Mononuclear cell (primary cell): ENCODE results near the gene OR10H4. TPM values are rescaled to one million over a fixed set of nuclear protein-coding genes. Genes with fewer than 3 reads are reported as not detected.
"Not testable (repeated sequence)": the region's sequence is repeated elsewhere in the genome, so short reads cannot be mapped to it uniquely, and the experiment has no call there.

ENCODE experiments used
- H3K27me3 ChIP-seq: 2 replicates; pipeline ENCODE4 v1.6.0; 2011; ENCODE audit warnings: low read length, control low read depth; ENCODE audit not compliant: insufficient read depth
- H3K4me1 ChIP-seq: 2 replicates; pipeline ENCODE4 v1.5.1; 2011; ENCODE audit warnings: mild to moderate bottlenecking, low read length, control low read depth; ENCODE audit not compliant: insufficient read depth
- H3K4me3 ChIP-seq: 2 replicates; pipeline ENCODE4 v1.5.1; 2011; ENCODE audit warnings: mild to moderate bottlenecking, low read length, moderate library complexity
- H3K9me3 ChIP-seq: 2 replicates; pipeline ENCODE4 v1.5.1; 2011; ENCODE audit warnings: low read depth, mild to moderate bottlenecking, control low read depth, low read length
- total RNA-seq: library from RNA; depleted of rRNA; stranded (reverse); fragments of >200 nt; gene quantifications from one replicate; pipeline ENCODE4 v1.2.3, GENCODE V29; 2012

The OR10H4 gene
- total RNA-seq, 1 donor = not detected

GRCh38 chr19:15928321-15928720 lies 20.5 kb upstream of the OR10H4 start:
- Histone ChIP-seq H3K4me1 (no peaks in the 10 kb centered on the region), H3K4me3 (no peak overlapping the region), H3K9me3 (no peaks in the 10 kb centered on the region), H3K27me3 (peaks cover 15% of the 10 kb centered on the region)

GRCh38 chr19:15933761-15934331 lies 15.0 kb upstream of the OR10H4 start:
- not testable (repeated sequence) for H3K4me3 ChIP-seq, H3K4me1 ChIP-seq, H3K9me3 ChIP-seq, H3K27me3 ChIP-seq

- Histone ChIP-seq H3K4me1 (no peaks in the 10 kb centered on the region), H3K27me3 (peaks cover 6% of the 10 kb centered on the region), H3K9me3 (no peaks in the 10 kb centered on the region), H3K4me3 (no peak within 1 kb of the TSS)
Observed at GRCh38 chr19:15934332-15935078, 14.3 kb upstream of the OR10H4 start, which contains the start of gene CYP4F11. TSS of gene CYP4F11 (minus strand) at chr19:15934529. CDS start at chr19:15934408, 121 bp downstream.

- no peak overlapping the region for H3K4me3 ChIP-seq
- H3K27me3 ChIP-seq = peaks cover 6% of the 10 kb centered on the region
- no peaks in the 10 kb centered on the region for H3K9me3 ChIP-seq
- H3K4me1 ChIP-seq = no peaks in the 10 kb centered on the region
Observed at GRCh38 chr19:15935167-15935702, 13.6 kb upstream of the OR10H4 start.

- Histone ChIP-seq H3K9me3 (no peaks in the 10 kb centered on the region), H3K4me1 (no peaks in the 10 kb centered on the region), H3K27me3 (peaks cover under 1% of the 10 kb centered on the region), H3K4me3 (no peak overlapping the region)
Observed at GRCh38 chr19:15936173-15936572, 12.6 kb upstream of the OR10H4 start.

- H3K27me3 ChIP-seq = no peaks in the 10 kb centered on the region
- H3K4me1 ChIP-seq = no peaks in the 10 kb centered on the region
- no peak overlapping the region for H3K4me3 ChIP-seq
- H3K9me3 ChIP-seq = no peaks in the 10 kb centered on the region
Observed at GRCh38 chr19:15936950-15937349, 11.9 kb upstream of the OR10H4 start.

- Histone ChIP-seq H3K4me3 (no peak overlapping the region), H3K27me3 (no peaks in the 10 kb centered on the region), H3K4me1 (no peaks in the 10 kb centered on the region), H3K9me3 (no peaks in the 10 kb centered on the region)
Observed at GRCh38 chr19:15937771-15938170, 11.0 kb upstream of the OR10H4 start.

- H3K9me3 ChIP-seq = peaks cover 6% of the 10 kb centered on the region
Observed at GRCh38 chr19:15944401-15944800, 4.4 kb upstream of the OR10H4 start.

GRCh38 chr19:15945301-15945700 lies 3.5 kb upstream of the OR10H4 start:
- Histone ChIP-seq H3K9me3 (peaks cover 6% of the 10 kb centered on the region), H3K4me3 (no peak overlapping the region), H3K27me3 (peaks cover 13% of the 10 kb centered on the region), H3K4me1 (no peaks in the 10 kb centered on the region)

More at GRCh38 chr19:15944401-15944800, 4.4 kb upstream of the OR10H4 start:
- peaks cover 13% of the 10 kb centered on the region for H3K27me3 ChIP-seq
- H3K4me1 ChIP-seq = no peaks in the 10 kb centered on the region
- H3K4me3 ChIP-seq = no peak overlapping the region

GRCh38 chr19:15954820-15955219 lies 6.0 kb downstream of the OR10H4 start:
- H3K4me1 ChIP-seq = no peaks in the 10 kb centered on the region
- no peak overlapping the region for H3K4me3 ChIP-seq
- H3K9me3 ChIP-seq = no peaks in the 10 kb centered on the region
- peaks cover 29% of the 10 kb centered on the region for H3K27me3 ChIP-seq

- Histone ChIP-seq H3K27me3 (no peaks in the 10 kb centered on the region), H3K4me3 (no peak overlapping the region), H3K9me3 (no peaks in the 10 kb centered on the region), H3K4me1 (no peaks in the 10 kb centered on the region)
Observed at GRCh38 chr19:15962319-15962718, 13.5 kb downstream of the OR10H4 start.

GRCh38 chr19:15964231-15964630 lies 15.4 kb downstream of the OR10H4 start:
- Histone ChIP-seq H3K27me3 (no peaks in the 10 kb centered on the region), H3K9me3 (no peaks in the 10 kb centered on the region), H3K4me3 (no peak overlapping the region), H3K4me1 (no peaks in the 10 kb centered on the region)

- Histone ChIP-seq H3K27me3 (no peaks in the 10 kb centered on the region), H3K4me3 (no peak overlapping the region), H3K9me3 (no peaks in the 10 kb centered on the region), H3K4me1 (no peaks in the 10 kb centered on the region)
Observed at GRCh38 chr19:15971224-15971780, 22.5 kb downstream of the OR10H4 start.

GRCh38 chr19:15972043-15972442 lies 23.2 kb downstream of the OR10H4 start:
- not testable (repeated sequence) for H3K9me3 ChIP-seq

GRCh38 chr19:15974856-15975255 lies 26.0 kb downstream of the OR10H4 start:
- Histone ChIP-seq H3K9me3 (no peaks in the 10 kb centered on the region), H3K4me3 (no peak overlapping the region), H3K27me3 (no peaks in the 10 kb centered on the region), H3K4me1 (no peaks in the 10 kb centered on the region)

More at GRCh38 chr19:15972043-15972442, 23.2 kb downstream of the OR10H4 start:
- H3K27me3 ChIP-seq, H3K4me3 ChIP-seq, H3K4me1 ChIP-seq: not testable (repeated sequence)
